ENCODE measurements around the gene GPR33.
A peak's percentile ranks its signal among the peaks of the same experiment; 100 is the strongest.

The GPR33 gene

GRCh38 chr14:31461545-31461944, 26.3 kb downstream of the GPR33 start:
- Histone ChIP-seq H3F3A (ENCODE audit: low read depth) (no peaks in the 10 kb centered on the region), H3K27me3 (ENCODE audit: insufficient read depth, low read length, poor library complexity, severe bottlenecking) (no peaks in the 10 kb centered on the region), H3K9ac (ENCODE audit: low read depth, low read length, poor library complexity, severe bottlenecking) (no peak overlapping the region), H4K20me1 (ENCODE audit: insufficient read depth, low read length, poor library complexity, severe bottlenecking) (no peaks in the 10 kb centered on the region), H3K9me3 (ENCODE audit: insufficient read depth, low read depth, low read length) (no peaks in the 10 kb centered on the region), H2AFZ (ENCODE audit: low read length) (peak overlapping the region; percentile 63), H3K4me3 (ENCODE audit: low read length, poor library complexity, severe bottlenecking) (no peak overlapping the region), H3K4me2 (ENCODE audit: low read depth, low read length, poor library complexity, severe bottlenecking) (no peak overlapping the region), H3K9me2 (replicated peaks; ENCODE audit: low read depth, low read length) (no peaks in the 10 kb centered on the region), H3K4me1 (ENCODE audit: insufficient read depth, low read length, poor library complexity, severe bottlenecking) (peaks cover 9% of the 10 kb centered on the region), H3K36me3 (ENCODE audit: insufficient read depth, low read length) (no peaks in the 10 kb centered on the region), H3K79me2 (ENCODE audit: insufficient read depth, low read length) (peaks cover 7% of the 10 kb centered on the region)
- no peak for TF ChIP-seq CTCF (conservative IDR thresholded peaks at IDR 0.05; ENCODE audit: low read length)
- TF ChIP-seq EZH2phosphoT487 (IDR thresholded peaks at IDR 0.05; ENCODE audit: borderline replicate concordance): no peak

- Histone ChIP-seq H3K4me1 (ENCODE audit: insufficient read depth, low read length, poor library complexity, severe bottlenecking) (peaks cover 20% of the 10 kb centered on the region), H3K9me3 (ENCODE audit: insufficient read depth, low read depth, low read length) (no peaks in the 10 kb centered on the region), H3K79me2 (ENCODE audit: insufficient read depth, low read length) (peaks cover 9% of the 10 kb centered on the region), H3K4me3 (ENCODE audit: low read length, poor library complexity, severe bottlenecking) (peak overlapping the region; percentile 87), H4K20me1 (ENCODE audit: insufficient read depth, low read length, poor library complexity, severe bottlenecking) (no peaks in the 10 kb centered on the region), H2AFZ (ENCODE audit: low read length) (peak overlapping the region; percentile 78), H3K27me3 (ENCODE audit: insufficient read depth, low read length, poor library complexity, severe bottlenecking) (no peaks in the 10 kb centered on the region), H3K36me3 (ENCODE audit: insufficient read depth, low read length) (no peaks in the 10 kb centered on the region), H3K9me2 (replicated peaks; ENCODE audit: low read depth, low read length) (no peaks in the 10 kb centered on the region), H3K4me2 (ENCODE audit: low read depth, low read length, poor library complexity, severe bottlenecking) (peak overlapping the region; percentile 70), H3F3A (ENCODE audit: low read depth) (no peaks in the 10 kb centered on the region), H3K9ac (ENCODE audit: low read depth, low read length, poor library complexity, severe bottlenecking) (peak overlapping the region; percentile 90)
- no peak for TF ChIP-seq EZH2phosphoT487 (IDR thresholded peaks at IDR 0.05; ENCODE audit: borderline replicate concordance)
- peak; percentile 5; the same call in 1 of the 2 replicates for TF ChIP-seq CTCF (conservative IDR thresholded peaks at IDR 0.05; ENCODE audit: low read length)
Observed at GRCh38 chr14:31457665-31458659, 29.9 kb downstream of the GPR33 start.

- H3K4me2 ChIP-seq (ENCODE audit: low read depth, low read length, poor library complexity, severe bottlenecking): peak within 1 kb of the TSS; percentile 70
- H3K9me3 ChIP-seq (ENCODE audit: insufficient read depth, low read depth, low read length): no peaks in the 10 kb centered on the region
- H2AFZ ChIP-seq (ENCODE audit: low read length): peak within 1 kb of the TSS; percentile 97
- H4K20me1 ChIP-seq (ENCODE audit: insufficient read depth, low read length, poor library complexity, severe bottlenecking): no peaks in the 10 kb centered on the region
- peaks cover 9% of the 10 kb centered on the region for H3K79me2 ChIP-seq (ENCODE audit: insufficient read depth, low read length)
- H3K9ac ChIP-seq (ENCODE audit: low read depth, low read length, poor library complexity, severe bottlenecking): peak within 1 kb of the TSS; percentile 90
- H3F3A ChIP-seq (ENCODE audit: low read depth): no peaks in the 10 kb centered on the region
- no peaks in the 10 kb centered on the region for H3K27me3 ChIP-seq (ENCODE audit: insufficient read depth, low read length, poor library complexity, severe bottlenecking)
- no peaks in the 10 kb centered on the region for H3K36me3 ChIP-seq (ENCODE audit: insufficient read depth, low read length)
- H3K4me1 ChIP-seq (ENCODE audit: insufficient read depth, low read length, poor library complexity, severe bottlenecking): peaks cover 20% of the 10 kb centered on the region
- no peaks in the 10 kb centered on the region for H3K9me2 ChIP-seq (replicated peaks; ENCODE audit: low read depth, low read length)
- H3K4me3 ChIP-seq (ENCODE audit: low read length, poor library complexity, severe bottlenecking): peak within 1 kb of the TSS; percentile 87
- no peak for TF ChIP-seq EZH2phosphoT487 (IDR thresholded peaks at IDR 0.05; ENCODE audit: borderline replicate concordance)
- TF ChIP-seq CTCF (conservative IDR thresholded peaks at IDR 0.05; ENCODE audit: low read length): 0 out of 2 replicates have a peak, but pooled peaks have one; percentile 19
Observed at GRCh38 chr14:31456841-31457664, 30.8 kb downstream of the GPR33 start, which contains the start of gene DTD2. Gene DTD2 (minus strand): TSS chr14:31457506. CDS start chr14:31457393, 113 bp downstream.

Data from Loucy (cell line).